ENCODE measurements around the gene ASTN2. TPM values are rescaled to one million over a fixed set of nuclear protein-coding genes. Genes with fewer than 3 reads are reported as not detected.

The ASTN2 gene
- total and polyA plus RNA-seq, 2 donors (not counting 3 experiments of a cell fraction or from before 2014, with no cell fraction given), result 1.0 to 1.9 TPM

DNA sequence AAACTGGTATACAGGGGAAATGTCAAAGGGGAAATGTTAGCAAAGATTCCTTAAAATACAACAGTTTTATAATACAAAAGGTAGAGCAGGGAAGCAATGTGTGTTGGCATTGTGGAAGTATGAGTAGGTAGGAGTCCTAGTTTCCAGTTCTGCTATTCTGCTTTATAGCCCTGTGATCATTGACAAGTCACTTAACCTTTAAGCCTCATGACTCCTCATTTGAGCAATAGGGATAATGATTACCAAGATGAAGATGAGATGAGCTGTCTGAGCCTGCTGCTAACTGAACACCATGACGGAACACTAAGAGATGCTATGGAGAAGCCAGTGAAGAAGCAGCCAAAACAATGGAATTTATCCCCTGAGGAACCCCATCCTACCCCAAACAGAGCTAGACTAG lies 1009.5 kb downstream of the ASTN2 start:
- Histone ChIP-seq H3K27ac (ENCODE audit: insufficient read depth, low read depth, low read length) (no peak overlapping the region), H3K27me3 (ENCODE audit: control insufficient read depth in 2 of 2, insufficient read depth in 2 of 2, low read length in 2 of 2) (no peaks in the 10 kb centered on the region), H3K9me1 (replicated peaks; ENCODE audit: control insufficient read depth, extremely low read depth, insufficient read depth, low read length) (no peaks in the 10 kb centered on the region), H3K36me3 (ENCODE audit: control insufficient read depth in 2 of 2, extremely low read depth in 1 of 2, insufficient read depth in 2 of 2, low read length in 2 of 2) (no peaks in the 10 kb centered on the region), H3K9ac (replicated peaks; ENCODE audit: extremely low read depth, insufficient read depth, low read length) (no peak overlapping the region), H3K9me3 (replicated peaks; ENCODE audit: control insufficient read depth, insufficient read depth, low read length) (no peaks in the 10 kb centered on the region), H4K20me1 (replicated peaks; ENCODE audit: control insufficient read depth, extremely low read depth, insufficient read depth, low read length) (no peaks in the 10 kb centered on the region), H2AFZ (ENCODE audit: low read depth, low read length) (no peak overlapping the region), H3K4me1 (ENCODE audit: control insufficient read depth, extremely low read depth, insufficient read depth, low read length) (no peaks in the 10 kb centered on the region), H3K79me2 (ENCODE audit: control insufficient read depth, insufficient read depth, low read length) (no peaks in the 10 kb centered on the region), H3K4me2 (ENCODE audit: insufficient read depth, low read length) (no peak overlapping the region), H3K4me3 (replicated peaks in 1 of 3; ENCODE audit: insufficient read depth in 1 of 3, low read depth in 1 of 3, low read length in 3 of 3) (no peak overlapping the region)
- BruUV-seq (replicated peaks), result no TSS peak
- no peak for FAIRE-seq
- ChIA-PET POLR2A (no interaction called here), CTCF (no interaction called here)
- dilution Hi-C loops (cut with MboI; ENCODE audit: extremely low pct_ligation_motif_present, low sequenced_read_pairs), result no loop called here
- no peak for DNase-seq (ENCODE audit: low read depth, low spot score)
- intact Hi-C loops (cut with micrococcal nuclease), result no loop called here
- TF ChIP-seq GATA2 (IDR thresholded peaks at IDR 0.05; ENCODE audit: insufficient read depth, insufficient read length, low read depth, low read length) (no peak), POLR2A (IDR thresholded peaks at IDR 0.05; ENCODE audit: low read depth, low read length) (no peak), POLR2AphosphoS5 (IDR thresholded peaks at IDR 0.05; ENCODE audit: insufficient read depth, low read depth, low read length) (no peak), EZH2 (IDR thresholded peaks at IDR 0.05; ENCODE audit: borderline replicate concordance, low read depth, low read length, severe bottlenecking) (no peak), FOS (IDR thresholded peaks at IDR 0.05; ENCODE audit: borderline replicate concordance, insufficient read depth, low read length) (no peak), CTCF (IDR thresholded peaks at IDR 0.05; ENCODE audit: extremely low read depth in 1 of 2, insufficient read depth in 1 of 2, low read depth in 1 of 2, low read length in 2 of 2) (no peak), JUN (IDR thresholded peaks at IDR 0.05; ENCODE audit: borderline replicate concordance, insufficient read depth, insufficient read length, low read depth) (no peak), MYC (IDR thresholded peaks at IDR 0.05; ENCODE audit: low read depth, low read length) (no peak)
- TF ChIP-seq, protein P1, sequence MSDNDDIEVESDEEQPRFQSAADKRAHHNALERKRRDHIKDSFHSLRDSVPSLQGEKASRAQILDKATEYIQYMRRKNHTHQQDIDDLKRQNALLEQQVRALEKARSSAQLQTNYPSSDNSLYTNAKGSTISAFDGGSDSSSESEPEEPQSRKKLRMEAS (IDR thresholded peaks at IDR 0.05; ENCODE audit: insufficient read depth, insufficient read length), result no peak

Measured in endothelial cell of umbilical vein (primary cell).